NOMO-1 (cell line): ENCODE measurements around the gene DENND5A.

Experiments used
- DNase-seq, 2 experiments: peaks; one replicate each; lab custom pipeline; 2025; ENCODE audit not compliant: unreplicated experiment in 2 of 2; lab: John Stamatoyannopoulos, UW

The DENND5A gene

GRCh38 chr11:9265211-9266131 lies at the start of gene DENND5A:
DENND5A (minus strand) TSS chr11:9265350; CDS start chr11:9265069, 281 bp downstream.
- DNase-seq = peak; percentile 41 to 44

GRCh38 chr11:9314291-9315077 lies 49.3 kb upstream of the DENND5A start, which contains the start of gene TMEM41B:
TMEM41B (minus strand) TSS chr11:9314593; CDS start chr11:9314441, 152 bp downstream.
- peak; percentile 98 for DNase-seq

GRCh38 chr11:9313648-9314290 lies 48.6 kb upstream of the DENND5A start:
- no peak for DNase-seq

DNA sequence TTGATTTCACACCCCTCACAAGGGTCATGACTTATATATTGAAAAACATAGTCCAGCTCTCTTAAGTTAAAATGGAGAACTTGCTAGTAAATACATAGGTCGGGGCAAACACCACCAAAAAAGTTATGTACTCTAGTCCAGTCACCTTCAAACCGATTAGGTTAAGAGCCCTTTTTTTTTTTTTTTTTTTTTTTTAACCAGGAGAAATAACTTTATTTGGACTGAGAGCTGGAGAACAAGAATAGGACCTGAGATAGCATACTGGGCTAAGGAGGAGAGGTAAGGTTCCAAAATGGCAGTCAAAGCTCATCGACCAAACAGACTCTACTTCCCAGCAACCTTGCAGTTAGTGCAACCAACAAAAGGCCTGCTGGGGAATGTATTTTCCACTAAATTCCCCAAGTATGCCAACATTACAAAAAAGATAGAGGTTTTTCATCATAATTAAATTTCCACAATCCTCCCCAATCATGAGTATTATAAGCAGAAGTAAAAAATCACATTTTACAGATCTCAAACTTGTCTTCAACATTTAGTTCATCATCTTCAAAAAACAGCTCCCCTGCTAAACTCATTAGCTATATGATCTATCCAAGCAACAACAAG lies 45.4 kb upstream of the DENND5A start:
- no peak for DNase-seq

GRCh38 chr11:9304178-9304577 lies 39.0 kb upstream of the DENND5A start:
- no peak for DNase-seq

- no peak for DNase-seq
Observed at GRCh38 chr11:9302448-9302847, 37.3 kb upstream of the DENND5A start.

DNA sequence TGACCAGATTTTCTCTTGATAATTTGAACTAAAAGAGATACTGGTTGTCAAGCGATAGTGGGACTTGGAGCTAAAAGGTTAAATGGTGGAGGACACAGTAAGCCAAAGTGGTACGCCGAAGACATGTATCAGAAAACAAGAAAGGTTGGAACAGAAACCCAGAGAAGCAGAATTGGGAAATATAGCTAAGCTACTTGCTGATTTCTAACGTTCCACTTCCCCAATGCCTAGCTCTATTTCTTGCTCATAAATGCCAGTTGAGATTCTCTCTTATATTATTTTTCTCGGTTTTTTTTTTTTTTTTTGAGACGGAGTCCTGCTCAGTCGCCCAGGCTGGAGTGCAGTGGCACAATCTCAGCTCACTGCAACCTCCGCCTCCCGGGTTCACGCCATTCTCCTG lies 36.6 kb upstream of the DENND5A start:
- DNase-seq = peak; percentile 41 to 77

DNA sequence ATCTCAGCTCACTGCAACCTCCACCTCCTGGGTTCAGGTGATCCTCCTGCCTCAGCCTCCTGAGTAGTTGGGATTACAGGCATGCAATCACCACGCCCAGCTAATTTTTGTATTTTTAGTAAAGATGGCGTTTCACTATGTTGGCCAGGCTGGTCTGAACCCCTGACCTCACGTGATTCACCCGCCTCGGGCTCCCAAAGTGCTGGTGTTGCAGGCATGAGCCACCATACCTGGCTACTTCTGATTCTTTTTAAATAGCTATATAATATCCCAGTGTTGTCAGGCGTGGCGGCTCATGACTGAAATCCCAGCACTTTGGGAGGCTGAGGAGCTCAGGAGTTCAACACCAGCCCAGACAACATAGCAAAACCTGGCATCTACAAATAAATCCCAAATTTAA lies 28.5 kb upstream of the DENND5A start:
- DNase-seq = no peak

DNA sequence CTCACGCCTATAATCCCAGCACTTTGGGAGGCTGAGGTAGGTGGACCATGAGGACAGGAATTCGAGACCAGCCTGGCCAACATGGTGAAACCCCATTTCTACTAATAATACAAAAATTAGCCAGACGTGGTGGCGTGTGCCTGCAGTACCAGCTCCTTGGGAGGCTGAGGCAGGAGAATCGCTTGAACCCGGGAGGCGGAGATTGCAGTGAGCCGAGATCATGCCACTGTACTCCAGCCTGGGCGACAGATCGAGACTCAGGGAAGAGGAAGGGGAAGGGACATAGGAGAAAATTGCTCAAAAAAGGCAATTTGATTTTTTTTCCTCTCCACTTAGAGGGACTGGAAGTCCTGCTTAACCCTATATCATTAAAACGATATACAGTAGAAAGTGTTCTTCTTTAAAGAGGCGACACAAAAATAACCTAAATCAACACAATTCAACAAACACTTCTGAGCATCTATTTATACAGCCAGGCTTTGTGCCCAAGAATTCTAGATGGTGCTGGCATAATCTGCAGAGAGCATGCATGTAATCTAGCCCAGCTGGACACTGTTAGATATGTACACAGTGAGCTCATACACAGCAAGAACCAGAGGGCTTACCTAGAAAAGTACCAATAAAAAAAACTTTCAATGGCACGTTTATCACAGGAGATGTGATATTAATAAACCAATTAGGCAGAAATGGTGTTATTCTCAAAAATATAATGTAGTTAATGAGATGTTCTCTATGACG lies 20.9 kb upstream of the DENND5A start:
- DNase-seq = no peak

- DNase-seq = peak in 1 of 2 experiments; percentile 41
Observed at GRCh38 chr11:9280655-9281301, 15.6 kb upstream of the DENND5A start.

DNA sequence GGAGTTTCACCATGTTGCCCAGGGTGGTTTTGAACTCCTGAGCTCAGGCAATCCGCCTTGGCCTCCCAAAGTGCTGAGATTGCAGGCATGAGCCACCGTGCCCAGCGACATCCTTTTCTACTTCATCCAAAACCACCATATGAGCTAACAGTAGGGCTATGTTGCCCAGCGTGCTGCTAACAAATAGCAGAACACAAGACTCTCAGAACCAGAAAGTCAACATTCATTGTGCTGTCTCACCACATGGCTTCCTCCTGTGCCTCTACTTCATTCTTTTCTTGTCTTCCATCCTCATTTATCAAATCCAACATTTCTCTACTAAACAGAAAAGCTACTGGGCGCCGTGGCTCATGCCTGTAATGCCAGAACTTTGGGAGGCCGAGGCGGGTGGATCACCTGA lies 12.0 kb upstream of the DENND5A start:
- DNase-seq = no peak

DNA sequence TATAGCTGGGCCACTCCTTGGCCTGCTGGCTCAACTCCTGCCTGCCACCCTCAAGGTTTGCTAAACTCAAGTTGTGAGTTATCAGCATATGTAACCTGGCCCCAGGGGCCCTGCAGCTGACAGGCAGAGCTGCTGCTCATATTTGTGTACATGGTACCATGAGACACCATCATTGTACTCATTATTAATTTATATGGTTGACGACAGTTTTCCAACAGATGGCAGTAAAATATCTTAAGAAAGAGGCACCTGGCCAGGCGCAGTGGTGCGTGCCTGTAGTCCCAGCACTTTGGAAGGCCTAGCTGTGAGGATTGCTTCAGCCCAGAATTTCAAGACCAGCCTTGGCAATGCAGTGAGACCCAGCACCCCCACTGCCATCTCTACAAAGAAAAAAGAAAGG lies 11.4 kb upstream of the DENND5A start:
- DNase-seq = no peak

DNA sequence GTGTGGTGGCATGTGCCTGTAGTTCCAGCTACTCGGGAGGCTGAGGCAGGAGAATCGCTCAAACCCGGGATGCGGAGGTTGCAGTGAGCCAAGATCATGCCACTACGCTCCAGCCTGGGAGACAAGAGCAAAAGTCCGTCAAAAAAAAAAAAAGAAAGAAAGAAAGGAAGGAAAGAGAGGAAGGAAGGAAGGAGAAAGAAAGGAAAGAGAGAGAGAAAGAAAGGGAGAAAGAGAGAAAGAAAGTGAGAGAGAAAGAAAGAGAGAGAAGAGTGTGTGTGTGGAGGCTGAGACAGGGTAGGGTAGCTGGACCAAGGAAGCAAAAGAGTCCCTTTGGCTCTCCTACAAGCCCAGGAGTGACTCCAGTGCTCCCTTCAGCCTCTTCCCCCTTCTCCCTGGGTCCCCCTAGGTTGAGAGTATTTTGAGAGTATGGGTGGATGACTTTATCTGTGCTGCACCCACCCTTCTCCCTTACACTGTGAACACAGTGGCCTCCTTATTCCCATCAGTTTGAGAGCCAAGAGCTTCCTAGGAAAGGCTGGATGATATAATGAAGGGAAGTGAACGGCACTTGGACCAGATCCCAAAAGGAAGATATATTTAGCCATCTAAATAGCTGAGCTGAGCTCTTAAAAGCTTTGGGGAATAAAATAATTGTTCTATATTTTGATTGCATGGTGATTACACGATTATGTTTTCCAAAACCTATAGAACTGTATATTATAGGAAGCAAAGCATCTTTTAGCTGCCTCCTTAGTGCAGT lies 9.5 kb upstream of the DENND5A start:
- DNase-seq = no peak

DNA sequence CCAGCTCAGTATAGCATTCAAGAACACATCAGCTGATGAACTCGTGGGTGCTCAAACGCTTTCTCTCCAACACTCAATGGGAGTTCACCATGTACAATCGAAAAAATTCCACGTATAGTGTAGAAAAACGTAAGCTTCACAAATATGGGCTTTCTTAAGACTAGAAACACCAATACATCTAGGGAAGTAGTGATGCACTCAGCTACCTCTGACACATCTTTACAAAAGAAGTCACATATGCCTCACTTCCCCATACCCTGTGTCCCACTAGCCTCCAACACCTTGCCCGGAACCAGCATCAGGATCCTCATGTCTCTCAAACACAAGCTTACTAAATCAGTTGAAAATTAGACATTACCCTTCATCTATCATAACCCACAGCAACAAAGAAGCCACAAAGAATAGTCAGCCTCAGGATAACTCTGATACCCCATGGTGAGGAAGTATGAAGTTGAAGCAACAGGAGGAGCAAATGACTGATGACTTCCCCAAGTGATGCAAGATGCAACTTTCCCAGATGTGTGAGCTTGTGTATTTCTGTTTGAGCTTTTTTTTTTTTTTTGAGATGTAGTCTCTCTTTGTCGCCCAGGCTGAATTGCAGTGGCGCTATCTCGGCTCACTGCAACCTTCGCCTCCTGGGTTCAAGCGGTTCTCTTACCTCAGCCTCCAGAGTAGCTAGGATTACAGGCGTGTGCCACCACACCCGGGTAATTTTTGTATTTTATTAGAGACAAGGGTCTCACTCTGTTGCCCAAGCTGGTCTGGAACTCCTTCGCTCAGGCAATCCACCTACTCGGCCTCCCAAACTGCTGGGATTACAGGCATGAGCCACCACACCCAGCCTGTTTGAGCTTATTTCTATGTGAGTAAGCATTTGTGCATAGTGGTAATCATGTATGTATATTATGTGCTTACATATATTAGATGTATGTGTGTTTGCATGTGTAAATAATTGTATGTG lies 8.5 kb upstream of the DENND5A start:
- peak; percentile 74 to 95 for DNase-seq

- no peak for DNase-seq
Observed at GRCh38 chr11:9269492-9270013, 4.4 kb upstream of the DENND5A start.

- no peak for DNase-seq
Observed at GRCh38 chr11:9267680-9268079, 2.5 kb upstream of the DENND5A start.

DNA sequence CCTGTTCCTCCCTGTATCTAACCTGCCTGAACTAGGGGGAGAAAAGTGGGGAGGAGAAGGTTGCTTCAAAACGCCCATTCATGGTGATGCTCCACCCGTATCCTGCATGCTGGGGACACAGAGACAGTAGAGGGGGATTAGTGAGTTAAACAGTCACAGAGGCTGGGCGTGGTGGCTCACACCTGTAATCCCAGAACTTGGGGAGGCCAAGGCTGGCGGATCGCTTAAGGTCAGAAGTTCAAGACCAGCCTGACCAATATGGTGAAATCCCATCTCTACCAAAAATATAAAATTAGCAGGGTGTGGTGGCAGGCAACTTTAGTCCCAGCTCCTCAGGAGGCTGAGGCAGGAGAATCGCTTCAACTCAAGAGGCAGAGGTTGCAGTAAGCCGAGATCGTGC lies 1.8 kb upstream of the DENND5A start:
- no peak for DNase-seq
